Activated CD4-positive, alpha-beta T cell treated with anti-CD3 and anti-CD28 coated beads for 24 hours (primary cell): ENCODE data around the gene ARHGEF16.
A peak's percentile ranks its signal among the peaks of the same experiment; 100 is the strongest.

Experiments
- DNase-seq, 2 donors: peaks; one replicate each; pipeline ENCODE4 v3.0.0-alpha.2; 2020; ENCODE audit warnings: low read depth in 2 of 2

ARHGEF16 gene

GRCh38 chr1:3502641-3503524, 48.4 kb downstream of the ARHGEF16 start:
- no peak for DNase-seq

- no peak for DNase-seq
These were observed 49.0 kb downstream of the ARHGEF16 start for GRCh38 chr1:3503525-3503886.

- DNase-seq: no peak
These were observed 49.8 kb downstream of the ARHGEF16 start for GRCh38 chr1:3504151-3504821.

GRCh38 chr1:3504822-3505153, 50.3 kb downstream of the ARHGEF16 start:
- DNase-seq: no peak

- no peak for DNase-seq
These were observed 50.7 kb downstream of the ARHGEF16 start for GRCh38 chr1:3505161-3505560.

- DNase-seq: no peak
These were observed 51.6 kb downstream of the ARHGEF16 start for GRCh38 chr1:3506041-3506440.

- DNase-seq: no peak
These were observed 52.5 kb downstream of the ARHGEF16 start for GRCh38 chr1:3506943-3507342.

GRCh38 chr1:3507636-3508275, 53.3 kb downstream of the ARHGEF16 start:
- DNase-seq: no peak

GRCh38 chr1:3508757-3509415, 54.4 kb downstream of the ARHGEF16 start:
- no peak for DNase-seq

- DNase-seq: no peak
These were observed 55.3 kb downstream of the ARHGEF16 start for GRCh38 chr1:3509721-3510120.

GRCh38 chr1:3510136-3510955, 55.9 kb downstream of the ARHGEF16 start:
- DNase-seq: no peak

- no peak for DNase-seq
These were observed 56.4 kb downstream of the ARHGEF16 start for GRCh38 chr1:3510956-3511250.

GRCh38 chr1:3511306-3511705, 56.8 kb downstream of the ARHGEF16 start:
- DNase-seq: no peak

- DNase-seq: no peak
These were observed 57.4 kb downstream of the ARHGEF16 start for GRCh38 chr1:3511856-3512255.

- no peak for DNase-seq
These were observed 59.9 kb downstream of the ARHGEF16 start for GRCh38 chr1:3514404-3514803.

- no peak for DNase-seq
These were observed 60.8 kb downstream of the ARHGEF16 start for GRCh38 chr1:3515272-3515671.

GRCh38 chr1:3515774-3516480, 61.5 kb downstream of the ARHGEF16 start:
- no peak for DNase-seq

- DNase-seq: no peak
These were observed 62.0 kb downstream of the ARHGEF16 start for GRCh38 chr1:3516481-3516869.

GRCh38 chr1:3516911-3517675, 62.6 kb downstream of the ARHGEF16 start:
- no peak for DNase-seq

- peak in 1 of 2 donors; percentile 25 for DNase-seq
These were observed 63.8 kb downstream of the ARHGEF16 start for GRCh38 chr1:3518256-3518655.
